Gastrocnemius medialis (tissue), 4 donors: Measurements from ENCODE around the gene RSPH9. TPM values are rescaled to one million over a fixed set of nuclear protein-coding genes. Genes with fewer than 3 reads are reported as not detected.

ENCODE experiments used
- ATAC-seq, 2 donors: fragments of 150-250 bp; one replicate each; pipeline ENCODE4 v1.9.1; 2016
- DNase-seq, 2 donors: peaks; one replicate each; pipeline ENCODE4 v3.0.0-alpha.2; 2019
- H3K27ac ChIP-seq, 4 donors: fragments of 200-600 bp; sonication (generic); 1 replicate in 1 of 4; 2 replicates in 3 of 4; pipeline ENCODE4 v1.5.1; 2016 to 2018; ENCODE audit warnings: mild to moderate bottlenecking in 2 of 4, moderate library complexity in 1 of 4
- H3K27me3 ChIP-seq, 3 donors: fragments of 200-600 bp; sonication (generic) in 2 of 3; 1 replicate in 1 of 3; 2 replicates in 2 of 3; pipeline versions ENCODE4 v1.5.1 to v1.6.0; 2016 to 2019; ENCODE audit warnings: mild to moderate bottlenecking in 1 of 3, moderate library complexity in 1 of 3
- H3K36me3 ChIP-seq, 2 donors: fragments of 200-600 bp; sonication (generic) in 1 of 2; one replicate each; pipeline ENCODE4 v1.5.1; 2017 to 2018
- H3K4me1 ChIP-seq, 2 donors: fragments of 200-600 bp; sonication (generic) in 1 of 2; one replicate each; pipeline ENCODE4 v1.5.1; 2016 to 2017; ENCODE audit warnings: mild to moderate bottlenecking in 2 of 2
- H3K4me3 ChIP-seq, 4 donors: fragments of 200-600 bp; sonication (generic) in 3 of 4; 1 replicate in 1 of 4; 2 replicates in 3 of 4; pipeline ENCODE4 v1.5.1; 2016 to 2019; ENCODE audit warnings: mild to moderate bottlenecking in 2 of 4
- H3K9me3 ChIP-seq, 3 donors: fragments of 200-600 bp; sonication (generic) in 2 of 3; 1 replicate in 1 of 3; 2 replicates in 2 of 3; pipeline ENCODE4 v1.5.1; 2016 to 2019
- POLR2A ChIP-seq, 2 donors: fragments of 450-650 bp; IDR thresholded peaks; one replicate each; pipeline ENCODE4 v1.6.1; 2017; ENCODE audit warnings: antibody characterized with exemption in 2 of 2, mild to moderate bottlenecking in 2 of 2, moderate library complexity in 2 of 2
- in situ Hi-C, 4 donors: fragments of 200-750 bp; cut with MboI; loops; one replicate each; pipeline versions ENCODE4 v1.15.0 to v1.8.0; 2017; ENCODE audit warnings: low sequenced_read_pairs in 4 of 4
- intact Hi-C: fragments of 100-400 bp; cut with DNase I; formaldehyde crosslinking; loops from one replicate; pipeline ENCODE4 v1.15.1; 2023; ENCODE audit warnings: low total_unique reads
- total RNA-seq, 4 donors: library from RNA; depleted of rRNA; stranded (reverse); fragments of >200 nt; gene quantifications; one replicate each; pipeline versions ENCODE4 v1.1.0 to v1.2.3, GENCODE V29; 2016
- TF ChIP-seq, protein P1 (sequence below), 5 experiments: fragments of 450-650 bp in 3 of 5; fragments of 200-600 bp in 2 of 5; sonication (generic) in 2 of 5; IDR thresholded peaks in 4 of 5; conservative IDR thresholded peaks in 1 of 5; 1 replicate in 4 of 5; 2 replicates in 1 of 5; pipeline ENCODE4 v1.5.1; 2016 to 2019; ENCODE audit warnings: antibody characterized with exemption in 5 of 5, mild to moderate bottlenecking in 3 of 5, moderate library complexity in 3 of 5

Gene RSPH9
- total RNA-seq, 4 donors from 2014 or later = 0.09 TPM; not detected in 3

DNA sequence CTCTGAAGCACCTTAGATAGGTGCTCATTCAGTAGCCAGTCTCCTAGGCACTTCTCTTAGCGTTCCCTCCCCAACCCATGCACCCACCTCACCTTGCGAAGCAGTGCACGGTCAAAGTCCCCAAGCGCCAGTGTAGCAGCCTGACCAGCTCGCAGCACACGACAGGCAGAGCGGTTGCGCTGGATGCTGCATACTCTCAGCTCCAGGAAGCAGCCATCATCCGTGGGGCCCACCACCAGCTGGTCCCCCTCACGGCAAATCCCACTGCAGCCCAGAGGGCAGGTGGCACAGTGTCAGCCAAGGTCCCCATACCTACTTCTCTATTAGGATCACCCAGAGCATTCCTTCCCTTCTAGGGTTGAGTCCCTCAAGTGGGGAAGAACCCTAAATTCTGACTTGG is 22.3 kb upstream of the RSPH9 start:
- intact Hi-C loops (no loop called here), in situ Hi-C loops (no loop called here)
- no peak for TF ChIP-seq POLR2A (IDR thresholded peaks at IDR 0.05)
- TF ChIP-seq, protein P1, sequence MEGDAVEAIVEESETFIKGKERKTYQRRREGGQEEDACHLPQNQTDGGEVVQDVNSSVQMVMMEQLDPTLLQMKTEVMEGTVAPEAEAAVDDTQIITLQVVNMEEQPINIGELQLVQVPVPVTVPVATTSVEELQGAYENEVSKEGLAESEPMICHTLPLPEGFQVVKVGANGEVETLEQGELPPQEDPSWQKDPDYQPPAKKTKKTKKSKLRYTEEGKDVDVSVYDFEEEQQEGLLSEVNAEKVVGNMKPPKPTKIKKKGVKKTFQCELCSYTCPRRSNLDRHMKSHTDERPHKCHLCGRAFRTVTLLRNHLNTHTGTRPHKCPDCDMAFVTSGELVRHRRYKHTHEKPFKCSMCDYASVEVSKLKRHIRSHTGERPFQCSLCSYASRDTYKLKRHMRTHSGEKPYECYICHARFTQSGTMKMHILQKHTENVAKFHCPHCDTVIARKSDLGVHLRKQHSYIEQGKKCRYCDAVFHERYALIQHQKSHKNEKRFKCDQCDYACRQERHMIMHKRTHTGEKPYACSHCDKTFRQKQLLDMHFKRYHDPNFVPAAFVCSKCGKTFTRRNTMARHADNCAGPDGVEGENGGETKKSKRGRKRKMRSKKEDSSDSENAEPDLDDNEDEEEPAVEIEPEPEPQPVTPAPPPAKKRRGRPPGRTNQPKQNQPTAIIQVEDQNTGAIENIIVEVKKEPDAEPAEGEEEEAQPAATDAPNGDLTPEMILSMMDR (IDR thresholded peaks at IDR 0.05 in 4 of 5, conservative IDR thresholded peaks at IDR 0.05 in 1 of 5) = no peak
- no peak overlapping the region for H3K27ac ChIP-seq
- DNase-seq (no peak), ATAC-seq (no peak)
- no peaks in the 10 kb centered on the region for H3K27me3 ChIP-seq
- no peak overlapping the region for H3K4me3 ChIP-seq
- peaks cover 0 to 67% of the 10 kb centered on the region in 2 donors for H3K36me3 ChIP-seq
- H3K9me3 ChIP-seq = no peaks in the 10 kb centered on the region
- H3K4me1 ChIP-seq = peaks cover 9% of the 10 kb centered on the region in 2 donors

GRCh38 chr6:43623880-43624785 is 20.7 kb upstream of the RSPH9 start:
- Histone ChIP-seq H3K4me3 (no peak overlapping the region), H3K4me1 (peaks cover 15 to 17% of the 10 kb centered on the region in 2 donors), H3K27ac (no peak overlapping the region), H3K9me3 (no peaks in the 10 kb centered on the region), H3K36me3 (peaks cover 0 to 67% of the 10 kb centered on the region in 2 donors), H3K27me3 (no peaks in the 10 kb centered on the region)
- TF ChIP-seq, protein P1 (IDR thresholded peaks at IDR 0.05 in 4 of 5, conservative IDR thresholded peaks at IDR 0.05 in 1 of 5) = no peak
- no peak for TF ChIP-seq POLR2A (IDR thresholded peaks at IDR 0.05)
- ATAC-seq = no peak
- no peak for DNase-seq
- intact Hi-C loops = no loop called here
- in situ Hi-C loops = no loop called here

- intact Hi-C loops (loop anchor here (5.0 kb wide), 1 partner anchor 622 kb away; the partner anchor contains the start of gene HSP90AB1), in situ Hi-C loops (no loop called here)
- no peak for TF ChIP-seq POLR2A (IDR thresholded peaks at IDR 0.05)
- TF ChIP-seq, protein P1 (IDR thresholded peaks at IDR 0.05 in 4 of 5, conservative IDR thresholded peaks at IDR 0.05 in 1 of 5) = no peak
- Histone ChIP-seq H3K27me3 (no peaks in the 10 kb centered on the region), H3K9me3 (no peaks in the 10 kb centered on the region), H3K36me3 (peaks cover 0 to 62% of the 10 kb centered on the region in 2 donors), H3K4me3 (no peak overlapping the region), H3K27ac (no peak overlapping the region), H3K4me1 (peaks cover 15 to 17% of the 10 kb centered on the region in 2 donors)
- ATAC-seq = no peak
- DNase-seq = no peak
These were observed 20.0 kb upstream of the RSPH9 start for GRCh38 chr6:43624786-43625288.

DNA sequence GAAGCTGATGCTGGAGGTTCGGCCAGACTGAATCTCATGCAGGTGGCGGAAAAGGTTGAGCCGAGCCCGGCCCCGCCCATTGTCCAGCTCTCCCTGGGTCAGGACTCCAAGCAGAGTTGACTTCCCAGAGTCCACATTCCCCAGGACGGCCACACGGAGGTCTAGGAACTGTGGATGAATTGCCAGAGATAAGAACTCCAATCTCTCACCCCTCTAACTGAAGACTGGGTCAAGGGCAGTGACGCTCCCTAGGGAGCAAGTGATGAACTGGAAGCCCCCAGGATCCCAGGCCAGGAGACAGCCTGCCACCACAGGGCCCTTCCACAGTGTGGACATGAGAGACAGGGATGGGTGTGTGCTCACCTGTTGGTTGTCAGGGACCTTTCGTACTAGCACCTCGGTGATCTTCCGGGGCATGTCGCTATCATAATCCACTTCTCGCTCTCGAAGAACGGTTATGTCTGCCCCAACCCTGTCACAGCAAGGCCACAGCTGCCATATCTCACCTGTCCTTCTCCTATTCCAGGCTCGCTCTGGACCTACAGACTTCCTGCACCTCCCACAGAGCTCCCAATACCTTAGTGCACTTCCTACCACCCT is 19.3 kb upstream of the RSPH9 start:
- H3K4me1 ChIP-seq = peaks cover 20 to 21% of the 10 kb centered on the region in 2 donors
- no peaks in the 10 kb centered on the region for H3K27me3 ChIP-seq
- H3K4me3 ChIP-seq = no peak overlapping the region
- intact Hi-C loops (loop anchor here (5.0 kb wide), 1 partner anchor 622 kb away; the partner anchor contains the start of gene HSP90AB1), in situ Hi-C loops (no loop called here)
- DNase-seq (no peak), ATAC-seq (no peak)
- no peaks in the 10 kb centered on the region for H3K9me3 ChIP-seq
- TF ChIP-seq, protein P1 (IDR thresholded peaks at IDR 0.05 in 4 of 5, conservative IDR thresholded peaks at IDR 0.05 in 1 of 5) = no peak
- no peak overlapping the region for H3K27ac ChIP-seq
- peaks cover 0 to 55% of the 10 kb centered on the region in 2 donors for H3K36me3 ChIP-seq
